Ovary (tissue), 9 donors: ENCODE results near the gene LDHAL6A. TPM values are rescaled to one million over a fixed set of nuclear protein-coding genes. Genes with fewer than 3 reads are reported as not detected.

Source experiments
- DNase-seq, 5 donors: peaks; one replicate each; pipeline ENCODE4 v3.0.0-alpha.2; 2019 to 2020
- H3K27ac ChIP-seq, 2 donors: fragments of 200-600 bp; one replicate each; pipeline versions ENCODE4 v1.5.1 to v1.8.0; 2019 to 2022
- H3K27me3 ChIP-seq: fragments of 200-600 bp; one replicate; pipeline ENCODE4 v1.8.0; 2022
- H3K36me3 ChIP-seq: fragments of 200-600 bp; sonication (generic); one replicate; pipeline ENCODE4 v1.5.1; 2019
- H3K4me1 ChIP-seq: one replicate; pipeline ENCODE4 v1.8.1; 2013; ENCODE audit warnings: mild to moderate bottlenecking, moderate library complexity; ENCODE audit not compliant: insufficient read depth
- H3K4me3 ChIP-seq: fragments of 200-600 bp; sonication (generic); one replicate; pipeline ENCODE4 v1.5.1; 2017
- H3K9me3 ChIP-seq, 2 donors: fragments of 200-600 bp in 1 of 2; sonication (generic) in 1 of 2; one replicate each; pipeline versions ENCODE4 v1.5.1 to v1.8.1; 2013 to 2019; ENCODE audit warnings: mild to moderate bottlenecking in 1 of 2, moderate library complexity in 1 of 2
- EP300 ChIP-seq: sonication (generic); formaldehyde crosslinking; IDR thresholded peaks from one replicate; pipeline ENCODE4 v1.6.1; 2017; ENCODE audit warnings: antibody characterized with exemption
- POLR2A ChIP-seq: fragments of 450-650 bp; IDR thresholded peaks from one replicate; pipeline ENCODE4 v1.6.1; 2017; ENCODE audit warnings: antibody characterized with exemption, mild to moderate bottlenecking, moderate library complexity
- WGBS, 3 donors: extraction: QIAGEN DNeasy Blood & Tissue Kit in 1 of 3; methylation state at CpG; one replicate each; pipeline versions ENCODE4 v1.1.5 to v1.1.7; 2013 to 2017; 5-methylcytosine and 5-hydroxymethylcytosine counted together
- intact Hi-C, 4 donors: fragments of 100-400 bp; cut with DNase I; formaldehyde crosslinking; loops; one replicate each; pipeline versions ENCODE4 v1.11.0 to v1.15.1; 2022 to 2023
- polyA plus RNA-seq, 2 donors: library from polyadenylated mRNA; stranded (reverse); fragments of 200-250 nt in 1 of 2; fragments of 350-450 nt in 1 of 2; fragmentation: Illumina TruSeq in 1 of 2; extraction: RNeasy Lipid Tissue Mini Kit (QIAGEN cat#74804) in 1 of 2; gene quantifications; one replicate each; pipeline ENCODE4 v1.2.3, GENCODE V29; 2013 to 2014
- total RNA-seq, 7 donors: library from RNA; depleted of rRNA in 2 of 7; stranded (reverse); fragments of >200 nt in 2 of 7; fragmentation: NEBNext Ultra II Directional in 3 of 7; extraction: Animal tissue kit (Norgen Biotek cat#: 25700) in 3 of 7; gene quantifications; one replicate each; pipeline versions ENCODE4 v1.1.0 to v1.2.4, GENCODE V29; 2016 to 2023
- TF ChIP-seq, protein P1 (sequence below), 3 donors: fragments of 450-650 bp in 2 of 3; fragments of 200-600 bp in 1 of 3; IDR thresholded peaks; one replicate each; pipeline versions ENCODE4 v1.5.1 to v1.8.0; 2016 to 2022; ENCODE audit warnings: antibody characterized with exemption in 3 of 3, mild to moderate bottlenecking in 1 of 3
- donor health status: DM: no; HTN: no; CAD: no; lungs with moderate emphysema.
- donor health status: DM: no; HTN: no; CAD: no.
- donor health status: Bipolar disorder and iron deficiency.
- donor health status: DM: yes; HTN: yes; CAD: no.
- donor health status: DM: no; HTN: no; CAD: no.
- donor health status: DM: yes; HTN: yes; CAD: no.

Gene LDHAL6A
- total and polyA plus RNA-seq, 9 donors = 0.32 to 1.2 (median 0.61) TPM; not detected in 4

DNA sequence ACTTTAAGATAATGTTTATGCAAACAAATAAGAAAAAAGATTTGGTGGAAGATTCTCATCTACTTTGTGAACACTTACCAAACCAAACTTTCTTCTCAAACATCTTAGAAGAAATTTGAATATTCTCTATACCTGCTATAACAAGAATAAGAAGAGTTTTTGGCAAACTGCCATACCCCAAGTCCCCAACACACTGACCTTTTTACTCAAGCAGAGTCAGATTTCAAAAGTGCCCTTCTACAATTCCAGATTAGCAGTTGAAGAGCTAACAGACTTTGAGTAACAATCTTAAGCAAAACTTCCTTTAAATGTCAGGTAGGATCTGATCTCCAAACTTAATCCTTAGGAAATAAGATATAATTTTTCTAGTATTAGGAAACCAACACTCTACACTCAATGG lies 37.2 kb downstream of the LDHAL6A start:
- Histone ChIP-seq H3K27ac (no peak overlapping the region), H3K27me3 (no peaks in the 10 kb centered on the region), H3K9me3 (no peaks in the 10 kb centered on the region), H3K4me3 (no peak overlapping the region), H3K4me1 (peaks cover 1% of the 10 kb centered on the region), H3K36me3 (no peaks in the 10 kb centered on the region)
- TF ChIP-seq POLR2A (no peak), EP300 (no peak)
- TF ChIP-seq, protein P1, sequence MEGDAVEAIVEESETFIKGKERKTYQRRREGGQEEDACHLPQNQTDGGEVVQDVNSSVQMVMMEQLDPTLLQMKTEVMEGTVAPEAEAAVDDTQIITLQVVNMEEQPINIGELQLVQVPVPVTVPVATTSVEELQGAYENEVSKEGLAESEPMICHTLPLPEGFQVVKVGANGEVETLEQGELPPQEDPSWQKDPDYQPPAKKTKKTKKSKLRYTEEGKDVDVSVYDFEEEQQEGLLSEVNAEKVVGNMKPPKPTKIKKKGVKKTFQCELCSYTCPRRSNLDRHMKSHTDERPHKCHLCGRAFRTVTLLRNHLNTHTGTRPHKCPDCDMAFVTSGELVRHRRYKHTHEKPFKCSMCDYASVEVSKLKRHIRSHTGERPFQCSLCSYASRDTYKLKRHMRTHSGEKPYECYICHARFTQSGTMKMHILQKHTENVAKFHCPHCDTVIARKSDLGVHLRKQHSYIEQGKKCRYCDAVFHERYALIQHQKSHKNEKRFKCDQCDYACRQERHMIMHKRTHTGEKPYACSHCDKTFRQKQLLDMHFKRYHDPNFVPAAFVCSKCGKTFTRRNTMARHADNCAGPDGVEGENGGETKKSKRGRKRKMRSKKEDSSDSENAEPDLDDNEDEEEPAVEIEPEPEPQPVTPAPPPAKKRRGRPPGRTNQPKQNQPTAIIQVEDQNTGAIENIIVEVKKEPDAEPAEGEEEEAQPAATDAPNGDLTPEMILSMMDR (IDR thresholded peaks at IDR 0.05) = no peak
- DNase-seq = no peak
- intact Hi-C loops = no loop called here

DNA sequence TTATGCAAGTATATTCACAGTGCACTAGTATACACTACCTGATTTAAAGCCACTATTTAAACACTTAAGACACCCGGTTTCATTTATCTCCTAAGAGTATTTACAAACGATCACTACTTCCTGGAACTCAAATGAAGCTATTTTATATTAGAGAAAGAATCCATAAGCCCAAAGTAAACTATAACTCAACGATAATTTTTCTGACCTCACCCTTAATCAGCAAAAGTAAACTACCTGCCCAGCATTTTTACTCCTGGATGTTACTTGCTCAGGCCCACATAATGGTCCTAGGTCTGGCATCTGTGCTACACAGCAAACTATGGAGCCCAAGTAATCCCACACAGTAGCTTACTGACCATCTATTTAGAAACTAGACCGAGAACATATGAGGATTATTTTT lies 37.7 kb downstream of the LDHAL6A start:
- Histone ChIP-seq H3K36me3 (no peaks in the 10 kb centered on the region), H3K27ac (no peak overlapping the region), H3K4me3 (no peak overlapping the region), H3K27me3 (no peaks in the 10 kb centered on the region), H3K9me3 (no peaks in the 10 kb centered on the region), H3K4me1 (peaks cover 1% of the 10 kb centered on the region)
- no peak for DNase-seq
- intact Hi-C loops = no loop called here
- 66 to 84% (median 68%) methylated on average over 4 of the region's 4 CpGs for WGBS, 3 donors
- TF ChIP-seq EP300 (no peak), POLR2A (no peak)

DNA sequence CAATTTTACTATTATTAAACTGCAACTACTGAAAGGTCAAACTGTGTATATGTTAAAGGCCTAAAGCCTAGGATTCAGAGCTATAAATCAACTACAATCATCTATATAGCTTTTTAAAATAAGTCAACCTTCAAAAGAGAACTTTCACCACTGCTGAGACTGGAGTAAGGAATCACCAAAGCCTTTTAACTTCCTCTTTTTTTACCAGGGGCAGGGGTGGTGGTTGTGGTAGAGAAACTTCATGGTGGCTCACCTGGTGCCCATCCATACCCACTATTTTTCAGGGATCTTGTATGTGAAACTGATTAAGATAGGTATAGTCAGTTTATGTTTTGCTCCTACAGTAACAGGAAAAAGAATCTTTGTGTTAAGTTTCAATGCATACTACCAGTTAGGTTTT lies 39.6 kb downstream of the LDHAL6A start:
- no peaks in the 10 kb centered on the region for H3K9me3 ChIP-seq
- peaks cover 1% of the 10 kb centered on the region for H3K4me1 ChIP-seq
- TF ChIP-seq, protein P1 (IDR thresholded peaks at IDR 0.05) = no peak
- no peak for TF ChIP-seq POLR2A
- H3K4me3 ChIP-seq = no peak overlapping the region
- intact Hi-C loops = no loop called here
- no peaks in the 10 kb centered on the region for H3K36me3 ChIP-seq
- no peak for DNase-seq
- H3K27ac ChIP-seq = no peak overlapping the region
- no peaks in the 10 kb centered on the region for H3K27me3 ChIP-seq

DNA sequence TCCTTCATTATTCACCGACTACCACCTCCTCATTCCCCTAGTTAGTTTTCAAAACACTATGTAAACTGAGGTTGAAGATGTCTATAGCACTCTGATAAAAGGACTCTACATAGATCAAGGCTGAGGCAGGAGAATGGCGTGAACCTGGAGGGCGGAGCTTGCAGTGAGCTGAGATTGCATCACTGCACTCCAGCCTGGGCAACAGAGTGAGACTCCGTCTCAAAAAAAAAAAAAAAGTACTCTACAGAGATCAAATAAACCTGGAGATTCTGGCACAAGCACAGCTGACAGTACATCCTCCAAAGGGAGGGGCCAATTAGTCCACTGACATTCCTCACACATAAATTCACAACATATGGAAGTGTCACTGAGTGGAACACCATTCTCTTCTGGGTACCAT lies 40.0 kb downstream of the LDHAL6A start:
- Histone ChIP-seq H3K27me3 (no peaks in the 10 kb centered on the region), H3K4me3 (no peak overlapping the region), H3K36me3 (no peaks in the 10 kb centered on the region), H3K4me1 (peaks cover 1% of the 10 kb centered on the region), H3K9me3 (no peaks in the 10 kb centered on the region), H3K27ac (no peak overlapping the region)
- 90 to 95% (median 94%) methylated on average over 4 of the region's 4 CpGs for WGBS, 3 donors
- intact Hi-C loops = no loop called here
- no peak for DNase-seq
- TF ChIP-seq EP300 (no peak), POLR2A (no peak)
- TF ChIP-seq, protein P1 (IDR thresholded peaks at IDR 0.05) = no peak

DNA sequence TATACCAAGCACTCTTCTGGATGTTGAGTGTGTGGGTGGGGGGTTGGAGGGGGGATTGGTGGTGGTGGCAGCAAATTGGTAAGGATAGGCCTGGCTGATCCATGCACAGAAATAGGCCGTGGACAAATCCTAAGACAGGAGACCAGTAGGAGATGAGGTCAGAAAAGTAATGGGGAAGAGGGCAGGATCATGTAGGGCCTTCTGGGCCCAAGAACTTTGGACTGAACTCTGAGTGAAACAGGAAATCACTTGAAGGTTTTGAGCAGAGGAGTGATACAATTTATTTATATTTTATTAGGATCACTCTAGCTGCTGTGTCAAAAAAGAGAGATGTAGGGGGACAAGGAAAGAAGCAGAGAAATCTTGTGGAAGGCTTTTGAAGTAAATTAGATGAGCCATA lies 42.4 kb downstream of the LDHAL6A start:
- H3K27me3 ChIP-seq = no peaks in the 10 kb centered on the region
- intact Hi-C loops = no loop called here
- 83 to 93% (median 87%) methylated on average over 1 of the region's 1 CpG for WGBS, 3 donors
- DNase-seq = no peak
- no peak overlapping the region for H3K27ac ChIP-seq
- H3K4me3 ChIP-seq = no peak overlapping the region
- no peaks in the 10 kb centered on the region for H3K36me3 ChIP-seq
- TF ChIP-seq POLR2A = no peak
- no peak for TF ChIP-seq EP300
- TF ChIP-seq, protein P1 (IDR thresholded peaks at IDR 0.05) = no peak
- H3K9me3 ChIP-seq = no peaks in the 10 kb centered on the region
- peaks cover 1% of the 10 kb centered on the region for H3K4me1 ChIP-seq
